ENCODE data around the gene PFDN4.

DNA sequence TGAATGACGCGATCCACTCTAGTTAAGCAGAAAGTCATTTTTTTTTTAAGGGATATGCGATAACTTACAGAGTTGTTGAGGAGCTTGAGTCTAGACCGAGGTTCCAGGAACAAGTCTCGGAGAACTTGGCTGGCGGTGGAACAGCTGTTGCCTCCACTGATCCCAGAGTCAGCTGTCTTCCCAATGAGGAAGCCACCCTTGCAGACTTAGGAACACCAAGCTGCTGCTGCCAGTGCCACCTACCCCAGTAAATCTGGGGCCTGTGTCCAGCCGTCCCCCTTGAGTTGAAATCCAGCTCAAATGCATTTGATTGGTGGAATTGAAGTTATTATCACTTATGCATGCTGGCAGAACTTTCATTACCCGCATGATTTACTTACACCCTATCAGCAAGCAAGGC, 6.7 kb downstream of the PFDN4 start:
- TF ChIP-seq, protein P1, sequence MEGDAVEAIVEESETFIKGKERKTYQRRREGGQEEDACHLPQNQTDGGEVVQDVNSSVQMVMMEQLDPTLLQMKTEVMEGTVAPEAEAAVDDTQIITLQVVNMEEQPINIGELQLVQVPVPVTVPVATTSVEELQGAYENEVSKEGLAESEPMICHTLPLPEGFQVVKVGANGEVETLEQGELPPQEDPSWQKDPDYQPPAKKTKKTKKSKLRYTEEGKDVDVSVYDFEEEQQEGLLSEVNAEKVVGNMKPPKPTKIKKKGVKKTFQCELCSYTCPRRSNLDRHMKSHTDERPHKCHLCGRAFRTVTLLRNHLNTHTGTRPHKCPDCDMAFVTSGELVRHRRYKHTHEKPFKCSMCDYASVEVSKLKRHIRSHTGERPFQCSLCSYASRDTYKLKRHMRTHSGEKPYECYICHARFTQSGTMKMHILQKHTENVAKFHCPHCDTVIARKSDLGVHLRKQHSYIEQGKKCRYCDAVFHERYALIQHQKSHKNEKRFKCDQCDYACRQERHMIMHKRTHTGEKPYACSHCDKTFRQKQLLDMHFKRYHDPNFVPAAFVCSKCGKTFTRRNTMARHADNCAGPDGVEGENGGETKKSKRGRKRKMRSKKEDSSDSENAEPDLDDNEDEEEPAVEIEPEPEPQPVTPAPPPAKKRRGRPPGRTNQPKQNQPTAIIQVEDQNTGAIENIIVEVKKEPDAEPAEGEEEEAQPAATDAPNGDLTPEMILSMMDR (IDR thresholded peaks at IDR 0.05; ENCODE audit: poor library complexity, severe bottlenecking), result no peak
- no peak for TF ChIP-seq SMC3 (conservative IDR thresholded peaks at IDR 0.05; ENCODE audit: poor library complexity)
- TF ChIP-seq POLR2AphosphoS5 (IDR thresholded peaks at IDR 0.05), result no peak
- TF ChIP-seq MXI1 (conservative IDR thresholded peaks at IDR 0.05; ENCODE audit: poor library complexity, severe bottlenecking), result no peak

Measured in neural cell (in vitro differentiated cells).